ENCODE measurements around the gene CMBL. TPM values are rescaled to one million over a fixed set of nuclear protein-coding genes. Genes with fewer than 3 reads are reported as not detected.

Gene CMBL
- total and polyA plus RNA-seq, 2 of the 13 experiments (the other 11 are each of a cell fraction or from before 2014, with no cell fraction given) = 11.5 to 17.0 TPM

DNA sequence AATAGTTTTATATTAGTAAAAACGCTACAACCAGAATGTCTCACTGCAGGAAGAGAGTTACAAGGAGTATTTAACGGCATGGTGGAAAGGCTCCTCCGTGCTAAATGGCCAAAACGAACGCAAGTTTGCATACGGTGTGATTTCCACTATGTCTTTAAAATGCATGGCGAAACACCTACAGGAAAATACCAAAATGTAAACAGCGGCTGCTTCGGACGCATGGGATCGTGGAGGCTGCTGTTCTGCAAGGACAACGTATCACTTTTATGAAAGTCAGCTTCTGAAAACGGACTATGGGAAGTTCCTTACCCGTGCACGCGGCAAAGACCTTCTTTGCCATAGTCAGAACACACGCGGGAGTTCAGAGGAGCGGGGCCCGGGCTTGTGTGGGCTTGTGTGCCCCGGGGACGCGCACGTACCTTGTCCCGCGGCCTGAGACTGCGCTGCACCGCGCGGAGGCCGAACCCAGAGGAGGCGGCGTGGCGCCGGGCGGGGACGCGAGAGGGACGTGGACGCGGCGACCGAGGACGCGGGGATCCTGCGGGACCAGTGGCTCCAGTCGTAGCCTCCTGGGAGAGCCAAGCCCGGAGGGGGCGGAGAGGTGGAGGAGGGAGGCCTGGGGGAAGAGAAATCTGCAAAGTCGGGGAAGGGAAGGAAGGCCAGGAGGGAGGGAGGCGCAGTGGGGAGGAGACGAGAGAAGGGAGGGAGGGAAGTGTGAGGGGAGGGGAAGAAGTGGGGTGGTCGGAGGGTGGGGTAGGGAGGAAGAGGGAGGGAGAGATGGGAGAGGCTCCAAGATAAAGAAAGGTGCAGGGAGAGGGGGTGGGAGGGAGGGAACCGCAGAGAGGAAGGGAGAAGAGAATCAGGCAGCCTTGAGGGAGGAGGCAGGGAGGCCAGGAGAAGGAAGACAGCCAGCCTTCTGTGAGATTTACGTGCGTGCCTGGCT, at the start of gene CMBL (continued):
- TF ChIP-seq KDM3A (CRISPR knock-in tag; IDR thresholded peaks at IDR 0.05; ENCODE audit: low read depth) (no peak), NFKBIZ (CRISPR knock-in tag; IDR thresholded peaks at IDR 0.05) (no peak; the same call in 1 of the 2 replicates), ZNF510 (CRISPR knock-in tag; IDR thresholded peaks at IDR 0.05; ENCODE audit: low read depth) (no peak), RARA (CRISPR knock-in tag; IDR thresholded peaks at IDR 0.05) (no peak; the same call in 1 of the 2 replicates), KAT2B (IDR thresholded peaks at IDR 0.05; ENCODE audit: borderline replicate concordance, low read depth, low read length) (no peak), ZNF562 (CRISPR knock-in tag; IDR thresholded peaks at IDR 0.05; ENCODE audit: borderline replicate concordance) (no peak; the same call in 1 of the 2 replicates), ZNF446 (CRISPR knock-in tag; IDR thresholded peaks at IDR 0.05) (no peak), ZNF264 (CRISPR knock-in tag; IDR thresholded peaks at IDR 0.05) (no peak), POGZ (CRISPR knock-in tag; IDR thresholded peaks at IDR 0.05) (0 out of 2 replicates have a peak, but pooled peaks have one; percentile 20), ZNF549 (CRISPR knock-in tag; IDR thresholded peaks at IDR 0.05) (no peak), IRF9 (CRISPR knock-in tag; IDR thresholded peaks at IDR 0.05; ENCODE audit: borderline replicate concordance) (no peak), ZNF660 (CRISPR knock-in tag; IDR thresholded peaks at IDR 0.05; ENCODE audit: borderline replicate concordance, low read depth) (no peak), ZNF30 (CRISPR knock-in tag; IDR thresholded peaks at IDR 0.05) (no peak; the same call in 1 of the 2 replicates), KLF15 (CRISPR knock-in tag; IDR thresholded peaks at IDR 0.05; ENCODE audit: borderline replicate concordance) (no peak), ZFP37 (CRISPR knock-in tag; IDR thresholded peaks at IDR 0.05; ENCODE audit: borderline replicate concordance) (no peak)
- TF ChIP-seq, protein P1, sequence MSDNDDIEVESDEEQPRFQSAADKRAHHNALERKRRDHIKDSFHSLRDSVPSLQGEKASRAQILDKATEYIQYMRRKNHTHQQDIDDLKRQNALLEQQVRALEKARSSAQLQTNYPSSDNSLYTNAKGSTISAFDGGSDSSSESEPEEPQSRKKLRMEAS (IDR thresholded peaks at IDR 0.05) = peak; percentile 86
- TF ChIP-seq, protein P2, sequence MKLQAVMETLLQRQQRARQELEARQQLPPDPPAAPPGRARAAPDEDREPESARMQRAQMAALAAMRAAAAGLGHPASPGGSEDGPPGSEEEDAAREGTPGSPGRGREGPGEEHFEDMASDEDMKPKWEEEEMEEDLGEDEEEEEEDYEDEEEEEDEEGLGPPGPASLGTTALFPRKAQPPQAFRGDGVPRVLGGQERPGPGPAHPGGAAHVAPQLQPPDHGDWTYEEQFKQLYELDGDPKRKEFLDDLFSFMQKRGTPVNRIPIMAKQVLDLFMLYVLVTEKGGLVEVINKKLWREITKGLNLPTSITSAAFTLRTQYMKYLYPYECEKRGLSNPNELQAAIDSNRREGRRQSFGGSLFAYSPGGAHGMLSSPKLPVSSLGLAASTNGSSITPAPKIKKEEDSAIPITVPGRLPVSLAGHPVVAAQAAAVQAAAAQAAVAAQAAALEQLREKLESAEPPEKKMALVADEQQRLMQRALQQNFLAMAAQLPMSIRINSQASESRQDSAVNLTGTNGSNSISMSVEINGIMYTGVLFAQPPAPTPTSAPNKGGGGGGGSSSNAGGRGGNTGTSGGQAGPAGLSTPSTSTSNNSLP (IDR thresholded peaks at IDR 0.05; ENCODE audit: low read depth, low read length) = no peak
- TF ChIP-seq, protein P3, sequence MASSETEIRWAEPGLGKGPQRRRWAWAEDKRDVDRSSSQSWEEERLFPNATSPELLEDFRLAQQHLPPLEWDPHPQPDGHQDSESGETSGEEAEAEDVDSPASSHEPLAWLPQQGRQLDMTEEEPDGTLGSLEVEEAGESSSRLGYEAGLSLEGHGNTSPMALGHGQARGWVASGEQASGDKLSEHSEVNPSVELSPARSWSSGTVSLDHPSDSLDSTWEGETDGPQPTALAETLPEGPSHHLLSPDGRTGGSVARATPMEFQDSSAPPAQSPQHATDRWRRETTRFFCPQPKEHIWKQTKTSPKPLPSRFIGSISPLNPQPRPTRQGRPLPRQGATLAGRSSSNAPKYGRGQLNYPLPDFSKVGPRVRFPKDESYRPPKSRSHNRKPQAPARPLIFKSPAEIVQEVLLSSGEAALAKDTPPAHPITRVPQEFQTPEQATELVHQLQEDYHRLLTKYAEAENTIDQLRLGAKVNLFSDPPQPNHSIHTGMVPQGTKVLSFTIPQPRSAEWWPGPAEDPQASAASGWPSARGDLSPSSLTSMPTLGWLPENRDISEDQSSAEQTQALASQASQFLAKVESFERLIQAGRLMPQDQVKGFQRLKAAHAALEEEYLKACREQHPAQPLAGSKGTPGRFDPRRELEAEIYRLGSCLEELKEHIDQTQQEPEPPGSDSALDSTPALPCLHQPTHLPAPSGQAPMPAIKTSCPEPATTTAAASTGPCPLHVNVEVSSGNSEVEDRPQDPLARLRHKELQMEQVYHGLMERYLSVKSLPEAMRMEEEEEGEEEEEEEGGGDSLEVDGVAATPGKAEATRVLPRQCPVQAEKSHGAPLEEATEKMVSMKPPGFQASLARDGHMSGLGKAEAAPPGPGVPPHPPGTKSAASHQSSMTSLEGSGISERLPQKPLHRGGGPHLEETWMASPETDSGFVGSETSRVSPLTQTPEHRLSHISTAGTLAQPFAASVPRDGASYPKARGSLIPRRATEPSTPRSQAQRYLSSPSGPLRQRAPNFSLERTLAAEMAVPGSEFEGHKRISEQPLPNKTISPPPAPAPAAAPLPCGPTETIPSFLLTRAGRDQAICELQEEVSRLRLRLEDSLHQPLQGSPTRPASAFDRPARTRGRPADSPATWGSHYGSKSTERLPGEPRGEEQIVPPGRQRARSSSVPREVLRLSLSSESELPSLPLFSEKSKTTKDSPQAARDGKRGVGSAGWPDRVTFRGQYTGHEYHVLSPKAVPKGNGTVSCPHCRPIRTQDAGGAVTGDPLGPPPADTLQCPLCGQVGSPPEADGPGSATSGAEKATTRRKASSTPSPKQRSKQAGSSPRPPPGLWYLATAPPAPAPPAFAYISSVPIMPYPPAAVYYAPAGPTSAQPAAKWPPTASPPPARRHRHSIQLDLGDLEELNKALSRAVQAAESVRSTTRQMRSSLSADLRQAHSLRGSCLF (CRISPR knock-in tag; IDR thresholded peaks at IDR 0.05; ENCODE audit: borderline replicate concordance) = no peak
- TF ChIP-seq, protein P4, sequence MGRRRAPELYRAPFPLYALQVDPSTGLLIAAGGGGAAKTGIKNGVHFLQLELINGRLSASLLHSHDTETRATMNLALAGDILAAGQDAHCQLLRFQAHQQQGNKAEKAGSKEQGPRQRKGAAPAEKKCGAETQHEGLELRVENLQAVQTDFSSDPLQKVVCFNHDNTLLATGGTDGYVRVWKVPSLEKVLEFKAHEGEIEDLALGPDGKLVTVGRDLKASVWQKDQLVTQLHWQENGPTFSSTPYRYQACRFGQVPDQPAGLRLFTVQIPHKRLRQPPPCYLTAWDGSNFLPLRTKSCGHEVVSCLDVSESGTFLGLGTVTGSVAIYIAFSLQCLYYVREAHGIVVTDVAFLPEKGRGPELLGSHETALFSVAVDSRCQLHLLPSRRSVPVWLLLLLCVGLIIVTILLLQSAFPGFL (CRISPR knock-in tag; IDR thresholded peaks at IDR 0.05) = no peak

Measured in HepG2 (cell line).